IPS-15b (cell line): ENCODE measurements around the gene ATP8B3.

Experiments
- H3K27me3 ChIP-seq: one replicate; pipeline ENCODE4 v1.6.1; 2013; ENCODE audit warnings: low read length; ENCODE audit not compliant: control insufficient read depth, insufficient read depth
- H3K36me3 ChIP-seq: one replicate; pipeline ENCODE4 v1.6.1; 2013; ENCODE audit warnings: low read length; ENCODE audit not compliant: control insufficient read depth, insufficient read depth
- H3K4me1 ChIP-seq: one replicate; pipeline ENCODE4 v1.6.1; 2013; ENCODE audit warnings: mild to moderate bottlenecking, low read length; ENCODE audit not compliant: control insufficient read depth, insufficient read depth
- H3K4me3 ChIP-seq: one replicate; pipeline ENCODE4 v1.5.1; 2013; ENCODE audit warnings: low read depth, low read length
- H3K9ac ChIP-seq: one replicate; pipeline ENCODE4 v1.6.1; 2013; ENCODE audit warnings: low read depth, mild to moderate bottlenecking, low read length
- H3K9me3 ChIP-seq: one replicate; pipeline ENCODE4 v1.6.1; 2013; ENCODE audit warnings: mild to moderate bottlenecking, low read length; ENCODE audit not compliant: control insufficient read depth, insufficient read depth

ATP8B3 gene

DNA sequence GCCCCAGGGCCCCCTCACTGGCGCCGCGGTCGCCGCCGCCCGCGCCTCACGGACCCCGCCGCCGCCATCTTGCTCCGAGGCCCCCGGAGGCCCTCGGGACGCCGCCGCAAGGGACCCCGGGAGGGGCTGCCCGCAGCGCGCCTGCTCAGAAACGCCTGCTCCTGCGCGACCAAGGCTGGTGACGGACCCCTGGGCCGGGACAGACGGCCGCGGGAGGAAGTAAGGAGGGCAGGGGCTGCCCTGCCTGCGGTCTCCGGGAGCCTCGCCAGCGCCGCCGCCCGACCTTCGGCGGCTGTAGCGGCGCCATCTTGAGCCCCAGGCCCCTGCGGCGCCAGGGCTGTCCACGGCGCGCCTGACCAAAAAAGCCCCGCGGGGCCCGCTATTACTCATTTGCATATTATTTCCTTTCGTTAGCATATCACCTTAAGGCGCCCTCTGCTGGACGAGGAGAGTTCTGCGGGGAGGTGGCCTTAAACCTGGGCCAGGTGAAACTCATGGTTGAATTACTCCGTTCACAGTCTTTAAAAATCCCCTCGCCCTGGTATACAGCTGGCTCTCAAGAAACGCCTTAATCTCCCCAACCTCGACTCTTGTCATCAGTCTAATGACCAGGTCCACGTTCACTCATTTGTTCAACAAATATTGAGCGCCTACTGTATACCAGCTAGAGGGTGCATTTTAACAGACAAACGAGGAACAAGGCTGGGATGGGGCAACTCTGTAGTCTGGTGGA lies 36.5 kb upstream of the ATP8B3 start, which contains the start of gene REXO1:
TSS of gene REXO1 (minus strand) at position 85 of the 733 bp plus-strand sequence. CDS start 125 bp downstream, outside the sequence.
- Histone ChIP-seq H3K4me1 (no peaks in the 10 kb centered on the region), H3K9me3 (no peaks in the 10 kb centered on the region), H3K36me3 (no peaks in the 10 kb centered on the region), H3K4me3 (peak within 1 kb of the TSS; percentile 91), H3K27me3 (no peaks in the 10 kb centered on the region), H3K9ac (peak within 1 kb of the TSS; percentile 98)

DNA sequence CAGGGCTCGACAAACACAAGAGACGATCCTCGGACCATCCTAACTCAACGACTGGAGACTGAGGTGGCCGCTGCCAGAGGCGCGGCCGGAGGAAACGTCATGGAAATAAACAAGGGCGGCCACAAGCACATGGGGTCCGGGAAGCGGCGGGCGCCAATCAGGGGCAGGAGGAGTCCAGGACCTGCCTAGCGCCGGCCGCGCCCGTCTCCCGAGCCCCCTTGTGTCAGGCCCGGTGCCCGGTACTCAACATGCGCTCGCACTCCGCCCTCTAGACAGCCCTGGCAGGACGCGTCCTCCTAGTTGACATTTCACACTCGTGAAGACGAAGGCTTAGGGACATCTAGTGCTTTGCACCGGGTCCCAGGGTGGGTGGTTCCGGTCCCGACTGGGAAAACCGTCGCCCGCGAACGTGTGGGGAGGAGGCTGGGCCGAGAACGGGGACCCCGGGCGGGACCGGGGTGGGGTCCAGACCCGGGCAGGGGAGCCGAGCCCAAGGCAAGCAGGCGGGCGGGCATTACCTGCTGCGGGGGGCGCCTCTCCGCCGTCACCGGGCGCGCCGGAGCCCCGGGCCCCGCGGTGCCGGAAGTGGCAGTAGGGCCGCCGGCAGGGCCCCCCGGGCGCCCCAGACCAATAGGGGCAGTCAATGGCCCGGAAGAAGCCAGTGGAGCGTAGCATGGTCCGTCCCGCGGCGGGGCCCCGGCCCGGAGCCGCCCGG lies 35.8 kb upstream of the ATP8B3 start:
- Histone ChIP-seq H3K9ac (peak overlapping the region; percentile 98), H3K36me3 (no peaks in the 10 kb centered on the region), H3K4me1 (no peaks in the 10 kb centered on the region), H3K27me3 (no peaks in the 10 kb centered on the region), H3K9me3 (no peaks in the 10 kb centered on the region), H3K4me3 (peak overlapping the region; percentile 91)

DNA sequence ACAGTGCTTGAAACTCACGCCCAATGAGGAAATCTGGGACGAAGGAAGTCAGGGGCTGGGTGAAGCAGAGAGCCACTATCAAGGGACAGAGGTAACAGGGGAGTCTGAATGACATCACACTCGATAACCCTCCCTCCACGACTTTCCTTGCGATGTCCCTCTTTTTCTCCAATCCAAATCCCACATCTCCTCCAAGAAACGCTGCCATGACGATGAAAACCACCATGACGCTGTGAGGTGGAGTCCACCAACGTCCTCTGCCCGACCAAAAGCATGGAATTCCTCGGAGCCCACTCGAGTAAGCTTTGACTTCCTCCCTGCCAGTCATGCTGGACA lies 35.2 kb upstream of the ATP8B3 start:
- Histone ChIP-seq H3K27me3 (no peaks in the 10 kb centered on the region), H3K36me3 (no peaks in the 10 kb centered on the region), H3K4me1 (no peaks in the 10 kb centered on the region), H3K4me3 (peak overlapping the region; percentile 91), H3K9me3 (no peaks in the 10 kb centered on the region), H3K9ac (peak overlapping the region; percentile 98)

- no peaks in the 10 kb centered on the region for H3K4me1 ChIP-seq
- H3K9ac ChIP-seq, result peak overlapping the region; percentile 98
- H3K36me3 ChIP-seq, result no peaks in the 10 kb centered on the region
- H3K4me3 ChIP-seq, result peak overlapping the region; percentile 91
- no peaks in the 10 kb centered on the region for H3K27me3 ChIP-seq
- no peaks in the 10 kb centered on the region for H3K9me3 ChIP-seq
Observed at GRCh38 chr19:1846517-1847204, 34.6 kb upstream of the ATP8B3 start.

GRCh38 chr19:1845642-1846041 lies 33.6 kb upstream of the ATP8B3 start:
- Histone ChIP-seq H3K9ac (no peak overlapping the region), H3K4me1 (no peaks in the 10 kb centered on the region), H3K4me3 (no peak overlapping the region), H3K27me3 (no peaks in the 10 kb centered on the region), H3K36me3 (no peaks in the 10 kb centered on the region), H3K9me3 (no peaks in the 10 kb centered on the region)

DNA sequence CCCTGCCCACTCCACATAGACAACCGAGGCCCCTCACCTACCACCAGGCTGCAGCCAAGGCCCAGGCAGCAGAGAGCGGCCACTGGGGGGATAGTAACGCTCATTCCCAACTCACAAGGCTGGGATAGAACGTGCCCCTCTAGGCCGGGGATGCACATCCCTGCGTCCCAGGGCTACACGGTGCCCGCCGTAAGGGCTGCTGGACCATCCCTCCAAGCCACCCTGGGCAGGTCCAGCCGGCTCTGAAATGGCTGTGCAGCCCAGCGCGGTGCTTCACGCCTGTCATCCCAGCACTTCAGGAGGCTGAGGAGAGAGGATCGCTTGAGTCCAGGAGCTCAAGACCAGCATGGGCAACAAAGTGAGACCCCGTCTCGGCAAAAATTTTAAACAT lies 33.0 kb upstream of the ATP8B3 start:
- Histone ChIP-seq H3K4me1 (no peaks in the 10 kb centered on the region), H3K27me3 (no peaks in the 10 kb centered on the region), H3K4me3 (no peak overlapping the region), H3K9me3 (no peaks in the 10 kb centered on the region), H3K36me3 (no peaks in the 10 kb centered on the region), H3K9ac (no peak overlapping the region)

- H3K4me1 ChIP-seq, result no peaks in the 10 kb centered on the region
- no peak overlapping the region for H3K4me3 ChIP-seq
- no peaks in the 10 kb centered on the region for H3K27me3 ChIP-seq
- peaks cover 3% of the 10 kb centered on the region for H3K36me3 ChIP-seq
- H3K9me3 ChIP-seq, result no peaks in the 10 kb centered on the region
- H3K9ac ChIP-seq, result no peak overlapping the region
Observed at GRCh38 chr19:1844513-1845124, 32.5 kb upstream of the ATP8B3 start.

- H3K27me3 ChIP-seq, result no peaks in the 10 kb centered on the region
- no peak overlapping the region for H3K4me3 ChIP-seq
- H3K36me3 ChIP-seq, result peaks cover 4% of the 10 kb centered on the region
- no peak overlapping the region for H3K9ac ChIP-seq
- H3K9me3 ChIP-seq, result no peaks in the 10 kb centered on the region
- H3K4me1 ChIP-seq, result no peaks in the 10 kb centered on the region
Observed at GRCh38 chr19:1843646-1844394, 31.7 kb upstream of the ATP8B3 start.

GRCh38 chr19:1843116-1843515 lies 31.0 kb upstream of the ATP8B3 start:
- Histone ChIP-seq H3K9ac (no peak overlapping the region), H3K36me3 (peaks cover 6% of the 10 kb centered on the region), H3K4me3 (no peak overlapping the region), H3K9me3 (no peaks in the 10 kb centered on the region), H3K4me1 (no peaks in the 10 kb centered on the region), H3K27me3 (no peaks in the 10 kb centered on the region)

DNA sequence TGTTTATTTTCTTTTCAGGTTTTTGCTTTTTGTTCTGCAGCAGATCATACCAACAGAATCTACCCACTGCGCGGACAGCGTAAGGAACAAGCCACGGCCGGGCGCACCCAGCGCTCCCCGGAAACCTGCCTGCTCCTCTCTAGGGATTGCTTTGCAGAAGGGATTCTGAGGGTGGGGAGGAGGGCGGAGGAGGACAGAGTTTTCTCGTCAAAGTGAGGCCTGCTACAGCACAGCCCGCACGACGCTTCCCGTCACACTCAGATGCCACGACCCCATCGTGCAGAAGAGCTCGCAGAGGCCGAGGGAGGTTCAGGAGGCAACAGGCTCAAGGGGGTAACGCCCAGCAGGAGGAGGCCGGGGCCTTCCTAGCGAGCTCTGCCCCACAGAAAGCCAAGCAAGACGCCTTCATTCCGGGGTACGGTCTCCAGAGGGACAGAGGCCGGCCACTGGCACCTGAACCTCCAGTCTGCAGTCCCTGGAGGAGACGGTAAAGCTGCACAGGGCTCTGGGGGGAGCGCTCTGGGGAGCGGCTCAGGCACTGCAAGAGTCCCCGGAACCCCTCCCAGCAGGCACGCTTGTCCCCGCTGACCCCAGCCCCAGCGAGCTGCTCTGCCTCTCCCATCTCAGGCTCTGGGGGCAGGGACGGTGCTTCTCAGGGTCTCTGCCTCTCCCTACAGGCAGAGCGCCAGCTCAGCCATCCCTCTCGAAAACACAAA lies 29.3 kb upstream of the ATP8B3 start:
- Histone ChIP-seq H3K4me3 (no peak overlapping the region), H3K36me3 (peaks cover 6% of the 10 kb centered on the region), H3K27me3 (no peaks in the 10 kb centered on the region), H3K4me1 (no peaks in the 10 kb centered on the region), H3K9ac (no peak overlapping the region), H3K9me3 (no peaks in the 10 kb centered on the region)
